GM18511 (cell line): ENCODE measurements around the gene UFD1.

Experiments
- ATAC-seq: cut with Tn5 transposase; IDR thresholded peaks from one replicate; pipeline ENCODE4 v1.9.1; 2021; ENCODE audit warnings: mild to moderate bottlenecking, moderate library complexity; ENCODE audit not compliant: unreplicated experiment

Gene UFD1

GRCh38 chr22:19400881-19401280, 78.1 kb downstream of the UFD1 start:
- no peak for ATAC-seq
